ENCODE data around the gene RUBCN. TPM values are rescaled to one million over a fixed set of nuclear protein-coding genes. Genes with fewer than 3 reads are reported as not detected.
A peak's percentile ranks its signal among the peaks of the same experiment; 100 is the strongest.

Gene RUBCN
- total and polyA plus RNA-seq, 2 of the 13 experiments (the other 11 are each of a cell fraction or from before 2014, with no cell fraction given), result 5.2 to 8.1 TPM

DNA sequence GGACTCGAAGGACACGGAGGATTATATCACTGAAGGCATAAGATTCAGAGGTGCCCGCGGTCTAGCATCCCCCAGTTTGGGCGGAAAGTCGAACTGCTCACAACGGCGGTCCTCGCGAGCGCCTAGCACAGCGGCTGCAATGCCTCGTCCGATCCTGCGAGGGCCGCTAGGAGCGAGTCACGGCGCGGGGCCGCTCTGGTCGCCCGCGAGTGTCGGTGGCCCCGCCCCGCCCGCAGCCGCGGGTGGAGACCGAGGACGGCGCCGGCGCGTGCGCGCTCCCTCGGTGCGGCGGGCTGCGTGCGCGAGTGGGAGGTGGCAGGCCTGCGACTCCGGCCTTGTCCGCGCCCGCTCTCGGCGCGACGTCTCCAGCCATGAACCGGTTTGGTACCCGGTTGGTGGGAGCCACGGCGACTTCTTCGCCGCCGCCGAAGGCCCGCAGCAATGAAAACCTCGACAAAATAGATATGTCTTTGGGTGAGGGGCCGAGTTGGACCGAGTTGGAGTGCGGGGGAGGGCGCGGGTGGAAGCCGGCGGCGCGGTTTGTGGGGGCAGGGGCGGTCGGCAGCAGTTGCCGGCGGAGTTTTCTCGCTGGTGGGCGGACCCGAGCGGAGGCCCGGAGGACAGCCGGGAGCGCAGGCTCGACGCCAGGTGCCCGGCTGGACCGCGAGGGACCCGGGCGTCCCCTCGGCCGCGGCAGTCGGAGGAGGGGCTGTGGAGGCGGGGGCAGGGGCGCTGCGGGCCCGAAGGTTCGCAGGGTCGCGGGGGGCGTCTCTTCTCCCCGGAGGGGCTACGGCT, 13.1 kb upstream of the RUBCN start, which contains the start of gene FYTTD1 (continued):
- TF ChIP-seq ZHX2 (IDR thresholded peaks at IDR 0.05; ENCODE audit: low read depth) (no peak), ZHX2 (CRISPR knock-in tag; IDR thresholded peaks at IDR 0.05; ENCODE audit: borderline replicate concordance) (no peak), ZBTB26 (CRISPR knock-in tag; IDR thresholded peaks at IDR 0.05; ENCODE audit: borderline replicate concordance) (no peak), ARID4A (CRISPR knock-in tag; IDR thresholded peaks at IDR 0.05; ENCODE audit: borderline replicate concordance) (no peak; the same call in 1 of the 2 replicates), SMARCE1 (IDR thresholded peaks at IDR 0.05; ENCODE audit: borderline replicate concordance) (no peak), SNAPC5 (CRISPR knock-in tag; IDR thresholded peaks at IDR 0.05; ENCODE audit: borderline replicate concordance) (peak; percentile 23; the same call in 1 of the 2 replicates), PAX8 (CRISPR knock-in tag; IDR thresholded peaks at IDR 0.05; ENCODE audit: borderline replicate concordance) (peak; percentile 59; the same call in 1 of the 2 replicates), SP4 (CRISPR knock-in tag; IDR thresholded peaks at IDR 0.05) (peak; percentile 73), TBX2 (CRISPR knock-in tag; IDR thresholded peaks at IDR 0.05; ENCODE audit: borderline replicate concordance) (no peak), ZNF225 (CRISPR knock-in tag; IDR thresholded peaks at IDR 0.05) (no peak; the same call in 1 of the 2 replicates), ZNF569 (CRISPR knock-in tag; IDR thresholded peaks at IDR 0.05; ENCODE audit: borderline replicate concordance) (no peak), ZFX (CRISPR knock-in tag; IDR thresholded peaks at IDR 0.05; ENCODE audit: low read depth) (peak; percentile 89)
- TF ChIP-seq, protein P1, sequence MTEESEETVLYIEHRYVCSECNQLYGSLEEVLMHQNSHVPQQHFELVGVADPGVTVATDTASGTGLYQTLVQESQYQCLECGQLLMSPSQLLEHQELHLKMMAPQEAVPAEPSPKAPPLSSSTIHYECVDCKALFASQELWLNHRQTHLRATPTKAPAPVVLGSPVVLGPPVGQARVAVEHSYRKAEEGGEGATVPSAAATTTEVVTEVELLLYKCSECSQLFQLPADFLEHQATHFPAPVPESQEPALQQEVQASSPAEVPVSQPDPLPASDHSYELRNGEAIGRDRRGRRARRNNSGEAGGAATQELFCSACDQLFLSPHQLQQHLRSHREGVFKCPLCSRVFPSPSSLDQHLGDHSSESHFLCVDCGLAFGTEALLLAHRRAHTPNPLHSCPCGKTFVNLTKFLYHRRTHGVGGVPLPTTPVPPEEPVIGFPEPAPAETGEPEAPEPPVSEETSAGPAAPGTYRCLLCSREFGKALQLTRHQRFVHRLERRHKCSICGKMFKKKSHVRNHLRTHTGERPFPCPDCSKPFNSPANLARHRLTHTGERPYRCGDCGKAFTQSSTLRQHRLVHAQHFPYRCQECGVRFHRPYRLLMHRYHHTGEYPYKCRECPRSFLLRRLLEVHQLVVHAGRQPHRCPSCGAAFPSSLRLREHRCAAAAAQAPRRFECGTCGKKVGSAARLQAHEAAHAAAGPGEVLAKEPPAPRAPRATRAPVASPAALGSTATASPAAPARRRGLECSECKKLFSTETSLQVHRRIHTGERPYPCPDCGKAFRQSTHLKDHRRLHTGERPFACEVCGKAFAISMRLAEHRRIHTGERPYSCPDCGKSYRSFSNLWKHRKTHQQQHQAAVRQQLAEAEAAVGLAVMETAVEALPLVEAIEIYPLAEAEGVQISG (CRISPR knock-in tag; IDR thresholded peaks at IDR 0.05), result peak; percentile 99
